LHCN-M2 (cell line): ENCODE data around the gene RAC3. TPM values are rescaled to one million over a fixed set of nuclear protein-coding genes. Genes with fewer than 3 reads are reported as not detected.

ENCODE experiments used
- DNase-seq: peaks from one replicate; pipeline ENCODE4 v3.0.0-alpha.2; 2012; ENCODE audit warnings: low read depth
- total RNA-seq: library from RNA; depleted of rRNA; stranded (reverse); fragments of >200 nt; gene quantifications from 2 replicates; pipeline ENCODE4 v1.2.3, GENCODE V29; 2014; rRNA removed

The RAC3 gene
- total RNA-seq, 1 experiment from 2014 or later, result 18.1 TPM

GRCh38 chr17:82072827-82073226 lies 41.3 kb downstream of the RAC3 start:
- DNase-seq, result no peak

- DNase-seq, result no peak
These were observed 42.0 kb downstream of the RAC3 start for GRCh38 chr17:82073446-82073845.

GRCh38 chr17:82076018-82076784 lies 44.7 kb downstream of the RAC3 start:
- DNase-seq, result no peak

- DNase-seq, result no peak
These were observed 45.5 kb downstream of the RAC3 start for GRCh38 chr17:82076785-82077591.

GRCh38 chr17:82077617-82078358 lies 46.3 kb downstream of the RAC3 start:
- no peak for DNase-seq

- no peak for DNase-seq
These were observed 47.0 kb downstream of the RAC3 start for GRCh38 chr17:82078433-82078832.

- DNase-seq, result no peak
These were observed 47.7 kb downstream of the RAC3 start for GRCh38 chr17:82079001-82079677.

GRCh38 chr17:82080048-82080788 lies 48.7 kb downstream of the RAC3 start:
- DNase-seq, result no peak

- DNase-seq, result no peak
These were observed 49.4 kb downstream of the RAC3 start for GRCh38 chr17:82080789-82081464.

- no peak for DNase-seq
These were observed 50.1 kb downstream of the RAC3 start for GRCh38 chr17:82081546-82081945.

GRCh38 chr17:82081966-82082365 lies 50.5 kb downstream of the RAC3 start:
- DNase-seq, result no peak

GRCh38 chr17:82082456-82082855 lies 51.0 kb downstream of the RAC3 start:
- DNase-seq, result no peak

GRCh38 chr17:82083009-82083408 lies 51.5 kb downstream of the RAC3 start:
- no peak for DNase-seq

Other genes starting within 250 kb of the RAC3 start
- gene GCGR, start 227.5 kb upstream of the RAC3 start, total RNA-seq, result not detected in 2 replicates
- 106 TPM in 2 replicates for gene MCRIP1, start 198.4 kb upstream of the RAC3 start, total RNA-seq
- gene PPP1R27, start 196.6 kb upstream of the RAC3 start, total RNA-seq, result 1.0 TPM in 1 of 2 replicates, not detected in the other
- gene P4HB, start 171.1 kb upstream of the RAC3 start, total RNA-seq, result 1,598 and 3,461 TPM in 2 replicates
- gene ARHGDIA, start 160.3 kb upstream of the RAC3 start, total RNA-seq, result 303 and 305 TPM in 2 replicates
- gene ALYREF, start 140.1 kb upstream of the RAC3 start, total RNA-seq, result 184 and 190 TPM in 2 replicates
- gene ANAPC11, start 140.0 kb upstream of the RAC3 start, total RNA-seq, result 194 and 234 TPM in 2 replicates
- 0.86 and 2.9 TPM in 2 replicates for gene NPB, start 129.4 kb upstream of the RAC3 start, total RNA-seq
- 30.4 and 35.4 TPM in 2 replicates for gene PCYT2, start 120.3 kb upstream of the RAC3 start, total RNA-seq
- 17.3 and 20.0 TPM in 2 replicates for gene SIRT7, start 113.5 kb upstream of the RAC3 start, total RNA-seq
- 18.8 and 19.7 TPM in 2 replicates for gene MAFG, start 103.9 kb upstream of the RAC3 start, total RNA-seq
- 59.1 and 81.4 TPM in 2 replicates for gene PYCR1, start 94.4 kb upstream of the RAC3 start, total RNA-seq
- not detected in 2 replicates for gene MYADML2, start 84.4 kb upstream of the RAC3 start, total RNA-seq
- gene NOTUM, start 70.5 kb upstream of the RAC3 start, total RNA-seq, result 0.75 and 0.90 TPM in 2 replicates
- 25.9 and 30.3 TPM in 2 replicates for gene ASPSCR1, start 54.0 kb upstream of the RAC3 start, total RNA-seq
- 142 and 155 TPM in 2 replicates for gene CENPX, start 8.8 kb upstream of the RAC3 start, total RNA-seq
- 26.1 and 28.5 TPM in 2 replicates for gene LRRC45, start 8.4 kb upstream of the RAC3 start, total RNA-seq
- gene DCXR, start 6.0 kb downstream of the RAC3 start, total RNA-seq, result 88.0 and 90.5 TPM in 2 replicates
- gene RFNG, start 20.1 kb downstream of the RAC3 start, total RNA-seq, result 31.5 and 35.1 TPM in 2 replicates
- 144 and 149 TPM in 2 replicates for gene GPS1, start 20.2 kb downstream of the RAC3 start, total RNA-seq
- gene DUS1L, start 34.1 kb downstream of the RAC3 start, total RNA-seq, result 75.8 and 86.1 TPM in 2 replicates
- gene FASN, start 66.6 kb downstream of the RAC3 start, total RNA-seq, result 69.0 and 69.2 TPM in 2 replicates
- 11.0 and 13.5 TPM in 2 replicates for gene CCDC57, start 181.2 kb downstream of the RAC3 start, total RNA-seq
- 497 and 711 TPM in 2 replicates for gene SLC16A3, start 197.4 kb downstream of the RAC3 start, total RNA-seq
- 38.9 and 51.3 TPM in 2 replicates for gene CSNK1D, start 242.0 kb downstream of the RAC3 start, total RNA-seq